PFSK-1 (cell line): Measurements from ENCODE around the gene RRM2.

Source experiments
- FOXP2 ChIP-seq: optimal IDR thresholded peaks from 2 replicates; pipeline ENCODE3; 2011; ENCODE audit warnings: borderline replicate concordance, control low read depth, inconsistent platforms; ENCODE audit not compliant: insufficient read depth; ENCODE audit errors: extremely low read length, extremely low read depth
- POLR2AphosphoS5 ChIP-seq: IDR thresholded peaks from 2 replicates; pipeline ENCODE4 v1.6.1; 2012; ENCODE audit warnings: low read depth, mild to moderate bottlenecking, control low read depth, low read length, moderate library complexity
- REST ChIP-seq, 2 experiments: IDR thresholded peaks; 2 replicates each; pipeline versions ENCODE4 v1.6.1 to v1.8.0; 2011 to 2012; ENCODE audit warnings: low read depth in 2 of 2, low read length in 2 of 2, control low read depth in 1 of 2, inconsistent platforms in 1 of 2, mild to moderate bottlenecking in 1 of 2, moderate library complexity in 1 of 2; ENCODE audit not compliant: insufficient read depth in 1 of 2
- SIN3A ChIP-seq: IDR thresholded peaks from 2 replicates; pipeline ENCODE4 v1.6.1; 2012; ENCODE audit warnings: mild to moderate bottlenecking, low read length, moderate library complexity, borderline replicate concordance; ENCODE audit not compliant: insufficient read depth
- TAF1 ChIP-seq: IDR thresholded peaks from 2 replicates; pipeline ENCODE4 v1.6.1; 2012; ENCODE audit warnings: low read length, control low read depth, borderline replicate concordance; ENCODE audit not compliant: insufficient read depth

The RRM2 gene

DNA sequence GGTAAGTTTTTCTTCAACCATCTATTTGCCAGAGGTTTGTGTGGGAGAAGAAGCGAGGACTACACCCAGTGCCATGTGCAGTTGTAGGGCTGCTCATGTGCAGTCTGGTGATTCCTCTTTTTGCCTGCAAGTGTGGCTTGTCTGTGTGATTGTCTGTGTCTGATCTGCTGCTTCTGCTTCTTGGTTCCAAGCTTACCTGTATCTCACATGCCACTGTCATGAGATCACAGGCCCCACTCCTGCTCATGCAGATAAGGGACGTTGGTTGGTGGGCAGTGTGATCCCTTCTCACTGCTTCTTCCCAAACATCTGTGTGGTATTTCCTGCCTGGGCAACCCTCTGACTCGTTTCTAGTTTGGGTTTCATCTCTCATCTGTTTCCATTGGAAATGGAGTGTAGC is 27.1 kb downstream of the RRM2 start:
- no peak for TF ChIP-seq TAF1
- no peak for TF ChIP-seq REST (IDR thresholded peaks at IDR 0.05; ENCODE audit: insufficient read depth in 1 of 2, low read depth in 2 of 2, low read length in 2 of 2)
- no peak for TF ChIP-seq SIN3A
- no peak for TF ChIP-seq POLR2AphosphoS5
- no peak for TF ChIP-seq FOXP2

- TF ChIP-seq REST (IDR thresholded peaks at IDR 0.05; ENCODE audit: insufficient read depth in 1 of 2, low read depth in 2 of 2, low read length in 2 of 2): no peak
- TF ChIP-seq FOXP2: no peak
- no peak for TF ChIP-seq TAF1
- no peak for TF ChIP-seq SIN3A
- TF ChIP-seq POLR2AphosphoS5: no peak
Measured at GRCh38 chr2:10150436-10150835, 27.9 kb downstream of the RRM2 start.

DNA sequence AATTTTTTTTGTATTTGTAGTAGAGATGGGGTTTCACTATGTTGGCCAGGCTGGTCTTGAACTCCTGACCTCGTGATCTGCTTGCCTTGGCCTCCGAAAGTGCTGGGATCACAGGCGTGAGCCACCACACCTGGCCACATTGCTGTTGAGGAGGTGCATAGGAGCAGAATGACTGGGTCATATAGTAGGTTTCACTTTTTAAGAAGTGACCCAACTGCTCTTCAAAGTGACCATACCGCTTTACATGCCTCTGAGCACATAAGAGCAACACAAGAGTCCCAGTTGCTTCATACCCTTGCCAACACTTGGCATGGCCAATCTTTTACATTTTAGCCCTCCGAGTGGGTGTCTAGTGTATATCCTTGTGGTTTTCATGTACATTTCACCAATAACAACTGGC is 28.9 kb downstream of the RRM2 start:
- TF ChIP-seq FOXP2: no peak
- no peak for TF ChIP-seq REST (IDR thresholded peaks at IDR 0.05; ENCODE audit: insufficient read depth in 1 of 2, low read depth in 2 of 2, low read length in 2 of 2)
- TF ChIP-seq SIN3A: no peak
- TF ChIP-seq POLR2AphosphoS5: no peak
- no peak for TF ChIP-seq TAF1

DNA sequence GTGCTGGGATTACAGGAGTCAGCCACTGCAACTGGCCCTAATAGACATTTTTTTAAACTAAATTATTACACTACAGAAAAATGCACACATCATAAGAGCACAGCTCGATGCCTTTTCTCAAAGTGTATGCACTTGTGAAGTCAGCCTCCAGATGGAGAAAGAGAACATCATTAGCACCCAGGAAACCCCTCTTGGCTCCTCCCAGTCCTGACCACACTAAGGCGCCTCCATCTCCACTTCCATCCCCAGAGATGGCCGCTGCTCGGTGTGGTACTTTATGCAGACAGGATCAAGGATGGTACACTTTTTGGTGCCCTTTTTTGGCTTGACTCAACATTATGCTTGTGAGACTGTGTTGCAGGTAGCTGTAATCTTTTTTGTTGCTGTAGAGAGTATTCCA is 34.8 kb downstream of the RRM2 start:
- TF ChIP-seq POLR2AphosphoS5 (no peak), SIN3A (no peak), REST (IDR thresholded peaks at IDR 0.05; ENCODE audit: insufficient read depth in 1 of 2, low read depth in 2 of 2, low read length in 2 of 2) (no peak), TAF1 (no peak), FOXP2 (no peak)

- no peak for TF ChIP-seq SIN3A
- no peak for TF ChIP-seq TAF1
- no peak for TF ChIP-seq POLR2AphosphoS5
- no peak for TF ChIP-seq FOXP2
- TF ChIP-seq REST (IDR thresholded peaks at IDR 0.05; ENCODE audit: insufficient read depth in 1 of 2, low read depth in 2 of 2, low read length in 2 of 2): no peak
Measured at GRCh38 chr2:10158681-10159080, 36.1 kb downstream of the RRM2 start.
